Measurements from ENCODE around the gene MYH7.
A peak's percentile ranks its signal among the peaks of the same experiment; 100 is the strongest.
"Not testable (repeated sequence)": the region's sequence is repeated elsewhere in the genome, so short reads cannot be mapped to it uniquely, and the experiment has no call there.

Gene MYH7

DNA sequence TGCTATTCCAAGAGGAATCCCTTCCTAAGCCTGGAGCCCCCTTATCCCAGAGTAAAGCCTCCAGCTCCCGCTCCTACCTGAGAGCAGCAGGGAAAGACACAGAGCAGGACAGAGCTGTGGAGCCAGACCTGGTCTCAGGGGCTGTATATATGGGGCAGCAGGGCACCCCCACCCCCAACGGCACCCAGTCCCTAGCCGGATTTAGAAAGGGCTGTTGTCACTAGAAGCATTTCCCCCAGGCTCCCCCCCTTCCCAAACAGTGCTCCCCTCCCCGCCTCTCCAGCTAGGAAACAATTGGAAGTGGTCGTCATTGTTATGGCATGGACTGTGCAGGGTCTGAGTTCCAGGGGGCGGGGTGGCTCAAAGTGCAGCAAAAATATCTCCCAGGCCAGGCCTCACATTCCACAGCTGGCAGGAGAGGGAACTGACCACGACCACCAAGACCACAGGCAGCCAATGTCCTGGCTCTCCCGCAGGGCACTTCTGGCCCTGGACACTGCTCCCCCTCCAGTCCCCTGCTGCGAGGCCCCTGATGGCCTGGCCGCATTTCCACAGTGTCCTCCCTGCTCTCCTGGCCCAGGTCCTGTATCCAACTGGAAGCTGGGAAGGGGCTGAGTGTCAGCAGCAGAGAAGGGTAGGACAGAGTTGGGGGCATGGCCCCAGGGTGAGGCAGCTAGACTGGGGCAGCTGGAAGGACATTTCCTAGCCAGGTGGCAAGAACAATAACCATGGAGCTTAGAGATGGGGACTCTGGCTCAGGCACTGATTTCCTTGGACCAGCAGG lies at the start of gene MYH7:
Gene MYH7, minus strand, starts transcription at position 118 of the 784 bp plus-strand sequence. CDS start 1,928 bp downstream, outside the sequence.
- DNase-seq: no peak

DNA sequence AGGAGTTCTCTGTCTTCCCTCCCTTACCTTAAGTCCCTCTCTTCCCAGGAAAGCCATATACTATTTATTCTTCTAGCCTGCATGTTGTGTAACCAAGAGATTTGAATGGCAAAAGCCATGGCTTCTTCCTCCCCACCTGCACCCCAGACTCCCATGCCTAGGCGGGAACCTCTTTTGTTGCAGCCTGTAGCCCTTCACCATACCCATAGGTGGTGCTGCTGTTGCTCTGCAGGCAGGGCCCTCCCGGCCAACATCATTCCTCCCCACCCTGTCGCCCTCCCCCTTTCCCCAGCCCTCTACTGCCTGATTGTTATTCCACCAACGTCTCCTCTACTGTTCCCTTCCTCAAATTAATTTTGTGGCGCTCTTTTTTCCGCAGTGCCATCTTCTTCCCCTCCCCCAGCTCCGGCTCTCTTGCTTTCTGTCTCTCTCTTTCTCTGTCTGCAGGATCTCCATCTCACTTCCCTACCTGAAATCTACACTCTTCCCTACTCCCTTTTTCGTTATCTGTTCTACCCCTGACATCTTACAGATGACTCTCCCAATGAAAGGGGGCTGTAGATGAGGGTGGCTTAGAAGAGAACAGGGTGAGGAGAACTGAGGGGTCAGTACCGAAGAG lies 47.9 kb upstream of the MYH7 start:
- peak; percentile 40 for DNase-seq

DNA sequence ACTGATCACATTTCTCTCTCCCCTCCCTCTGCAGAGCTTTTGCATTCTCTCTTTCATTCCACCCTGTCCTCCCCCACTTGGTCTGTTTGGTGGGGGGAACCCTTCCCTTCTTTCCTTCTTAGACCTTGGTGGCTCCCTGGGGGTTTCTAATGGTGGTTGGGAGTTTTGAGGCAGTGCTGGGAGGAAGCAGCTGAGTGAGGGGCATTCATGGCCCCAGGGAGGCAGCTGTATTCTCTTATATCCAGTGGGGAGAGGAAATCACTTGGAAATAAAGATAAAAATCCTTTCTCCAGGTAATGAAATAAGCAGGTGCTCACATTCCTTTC lies 47.3 kb upstream of the MYH7 start:
- no peak for DNase-seq

DNA sequence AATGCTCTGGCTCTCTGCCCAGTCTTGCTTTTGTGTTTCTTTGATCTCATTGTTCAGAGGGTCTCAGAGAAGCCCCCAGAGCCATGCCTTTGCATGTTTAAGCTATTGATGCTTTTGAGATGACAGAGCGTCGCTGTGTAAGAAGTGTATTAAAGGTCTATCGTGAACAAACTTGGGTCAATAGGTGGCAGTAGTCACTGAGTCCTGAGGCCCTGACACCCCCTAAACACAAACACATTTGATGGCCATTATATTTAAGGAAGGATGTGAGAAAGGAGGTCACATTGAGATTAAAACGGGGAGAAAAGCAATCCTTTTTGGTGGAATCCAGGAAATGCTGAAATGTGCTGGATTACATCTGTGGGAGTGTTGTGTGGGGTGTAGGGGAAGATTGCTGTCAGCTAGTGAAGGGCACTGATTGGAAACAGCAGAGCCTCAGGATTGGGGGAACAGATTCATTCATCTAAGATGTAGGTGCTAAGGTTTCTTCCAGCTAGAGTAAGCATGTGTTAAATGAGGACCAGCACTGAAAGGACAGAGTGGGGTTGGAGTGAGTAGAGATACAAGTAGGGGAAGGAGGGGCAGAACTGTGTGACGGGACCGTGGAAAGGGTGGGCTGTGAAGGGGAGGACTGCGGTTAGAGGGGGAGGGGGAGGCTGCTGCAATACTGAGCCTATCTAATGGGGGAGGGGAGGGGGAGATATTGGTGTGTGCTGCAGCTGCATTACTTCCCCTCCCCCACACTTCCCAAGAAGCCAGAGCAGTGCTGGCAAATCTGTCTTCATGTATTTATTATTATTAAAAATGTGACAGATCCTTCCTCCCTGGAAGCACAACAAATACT lies 46.7 kb upstream of the MYH7 start:
- DNase-seq: no peak

DNA sequence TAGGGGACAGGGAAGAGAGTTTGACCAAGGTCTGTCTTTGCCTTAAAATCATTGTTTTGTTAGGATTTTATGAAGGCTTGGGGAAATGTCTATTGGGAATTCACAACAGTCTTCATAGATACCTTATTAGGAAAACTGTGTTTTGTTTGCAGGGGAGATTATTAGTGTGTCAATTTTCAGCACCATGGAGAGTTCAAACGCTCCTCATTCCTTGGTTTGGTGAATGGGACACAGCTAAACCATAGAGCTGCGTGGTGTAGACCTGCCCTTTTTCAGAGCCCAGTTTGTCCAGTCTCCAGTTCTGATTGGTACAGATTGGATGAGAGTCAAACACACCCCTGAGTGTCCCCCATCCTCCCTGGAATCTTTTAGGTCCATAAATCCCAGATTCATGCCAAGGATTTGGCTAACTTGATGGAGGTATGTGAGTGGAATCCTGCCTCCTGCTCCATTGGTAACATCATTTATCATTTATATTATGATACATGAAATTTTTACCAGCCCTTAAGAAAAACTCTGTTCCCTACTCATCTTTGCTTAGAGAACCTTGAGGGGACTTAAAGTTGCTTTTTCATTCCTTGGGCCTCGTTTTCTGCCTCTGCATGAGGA lies 46.0 kb upstream of the MYH7 start:
- no peak for DNase-seq

DNA sequence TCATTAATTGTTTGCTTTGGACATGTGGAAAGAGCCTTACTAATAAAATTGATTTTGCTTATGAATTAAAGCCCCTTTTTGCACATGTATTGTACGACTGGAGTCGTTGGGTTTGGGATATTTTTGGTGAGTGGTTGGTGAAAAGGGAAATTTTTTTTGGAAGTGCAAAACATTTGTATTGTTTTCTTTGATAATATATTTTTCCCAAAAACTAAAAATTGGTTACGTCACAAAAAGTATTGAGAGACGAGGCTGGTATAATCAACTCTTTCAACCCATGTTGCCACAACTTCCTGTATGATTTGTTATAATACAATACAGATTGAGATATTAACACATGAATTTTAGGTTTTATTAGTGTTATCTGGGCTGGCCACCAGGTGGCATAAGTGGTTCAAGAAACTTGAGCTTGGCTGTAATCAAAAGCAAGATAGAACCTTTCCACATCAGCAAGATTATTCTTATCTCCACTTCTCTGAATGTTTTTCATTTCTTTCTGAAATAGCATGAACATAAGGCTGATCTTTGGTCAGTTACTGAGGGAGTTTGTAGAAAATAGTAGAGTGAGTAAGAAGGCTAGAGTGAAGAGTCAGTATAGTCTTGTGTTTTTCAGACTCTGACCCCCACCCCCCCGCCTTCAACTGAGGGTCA lies 42.8 kb upstream of the MYH7 start:
- DNase-seq: peak; percentile 40

DNA sequence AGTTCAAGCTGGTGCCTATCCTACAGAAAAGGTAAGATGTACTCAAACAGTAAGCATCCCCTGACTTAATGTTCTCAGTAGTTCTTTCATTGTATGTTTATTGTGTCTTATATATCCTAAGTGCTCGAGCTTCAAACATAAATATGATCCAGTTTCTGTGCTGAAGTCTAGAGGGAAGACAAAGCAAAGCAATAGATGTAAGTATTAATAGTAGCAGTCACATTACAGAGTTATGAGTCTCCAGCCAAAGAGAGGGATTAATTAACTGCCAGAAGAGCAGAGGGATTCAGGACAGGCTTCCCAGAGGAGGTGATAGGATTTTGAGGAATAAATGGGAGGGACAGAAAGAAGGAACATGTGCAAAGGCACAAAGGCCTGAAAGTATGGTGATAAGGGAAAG lies 35.5 kb upstream of the MYH7 start:
- no peak for DNase-seq

DNA sequence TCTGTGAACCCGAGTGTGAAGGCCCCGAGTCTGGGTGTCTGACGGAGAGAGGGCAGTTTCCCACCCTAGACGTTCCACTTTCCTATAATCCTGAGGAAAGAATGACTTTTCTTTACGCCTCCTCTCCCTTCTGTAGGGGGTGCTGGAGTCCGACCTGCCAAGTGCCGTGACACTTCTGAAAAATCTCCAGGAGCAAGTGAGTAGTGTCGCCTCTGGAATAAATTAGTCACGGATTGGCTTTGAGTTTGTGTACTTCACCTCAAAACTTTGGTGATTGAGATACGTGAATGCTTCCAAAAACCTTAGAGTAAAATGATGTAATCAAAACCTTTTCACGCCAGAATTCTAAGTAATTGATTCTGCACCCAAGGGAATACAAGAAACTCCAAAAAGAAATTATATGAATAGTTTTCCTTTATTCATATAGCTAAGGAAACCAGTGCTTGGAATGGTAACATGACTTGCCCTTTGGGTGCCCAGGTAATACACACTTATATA lies 34.5 kb upstream of the MYH7 start:
- no peak for DNase-seq

DNA sequence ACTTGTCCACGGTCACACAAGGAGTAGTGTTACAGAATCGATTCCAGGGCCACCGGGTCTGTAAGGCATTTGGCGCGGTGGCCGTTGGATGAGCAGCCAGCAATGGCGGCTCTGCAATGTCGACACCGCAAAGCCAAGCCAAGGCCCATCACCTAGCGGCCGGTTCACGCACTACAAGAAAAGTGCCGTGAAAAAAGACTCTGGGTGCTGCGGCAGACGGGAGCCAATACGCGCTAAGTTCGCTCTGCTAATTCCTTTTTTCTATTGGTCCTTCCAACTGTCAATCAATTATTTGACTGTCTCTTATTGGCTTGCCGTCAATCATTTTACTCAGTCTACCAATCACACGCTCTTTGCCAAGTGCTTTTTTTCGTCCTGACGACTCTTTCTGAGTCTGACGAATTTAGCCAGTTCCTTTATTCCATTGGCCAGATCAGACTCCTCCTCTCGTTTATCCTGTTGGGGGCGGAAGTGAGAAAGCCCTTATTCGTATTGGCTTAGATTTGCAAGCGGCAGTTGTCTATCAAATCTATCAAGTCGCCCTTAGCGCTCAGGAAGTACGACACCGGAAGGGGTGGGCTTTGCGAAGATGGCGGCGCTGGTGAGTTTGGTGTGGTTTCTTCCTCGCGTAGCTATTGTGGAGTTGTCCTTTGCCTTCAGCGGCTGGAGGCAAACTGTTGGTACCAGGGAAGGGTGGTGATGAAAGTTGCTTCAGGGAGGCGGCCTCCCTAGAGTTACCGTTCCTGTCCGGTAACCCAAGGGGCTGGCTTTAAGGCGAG lies 33.9 kb upstream of the MYH7 start, which contains the start of gene NGDN:
Gene NGDN, plus strand, starts transcription at position 577 of the 779 bp plus-strand sequence. Its CDS starts 13 bp downstream, at position 590.
- DNase-seq: peak; percentile 99

DNA sequence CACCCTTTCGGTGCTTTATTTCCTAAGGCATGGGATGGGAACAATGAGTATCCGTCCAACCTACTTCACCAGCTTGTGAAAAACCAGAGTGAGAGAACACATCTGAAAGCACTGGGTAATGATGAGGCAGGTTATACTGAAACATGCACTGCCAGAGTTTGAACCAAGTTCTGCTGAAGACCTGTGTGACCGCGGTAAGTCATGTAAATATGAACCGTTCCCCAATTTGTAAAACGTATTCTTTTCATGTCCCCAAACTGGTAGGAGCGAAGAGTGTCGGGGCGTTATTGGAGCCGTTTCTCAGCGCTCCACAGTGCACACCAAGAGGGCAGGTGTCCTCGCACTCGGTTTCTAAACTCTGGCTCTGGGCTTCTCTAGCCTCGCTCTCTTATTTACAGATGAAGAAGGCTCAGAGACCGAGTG lies 33.3 kb upstream of the MYH7 start:
- DNase-seq: no peak

DNA sequence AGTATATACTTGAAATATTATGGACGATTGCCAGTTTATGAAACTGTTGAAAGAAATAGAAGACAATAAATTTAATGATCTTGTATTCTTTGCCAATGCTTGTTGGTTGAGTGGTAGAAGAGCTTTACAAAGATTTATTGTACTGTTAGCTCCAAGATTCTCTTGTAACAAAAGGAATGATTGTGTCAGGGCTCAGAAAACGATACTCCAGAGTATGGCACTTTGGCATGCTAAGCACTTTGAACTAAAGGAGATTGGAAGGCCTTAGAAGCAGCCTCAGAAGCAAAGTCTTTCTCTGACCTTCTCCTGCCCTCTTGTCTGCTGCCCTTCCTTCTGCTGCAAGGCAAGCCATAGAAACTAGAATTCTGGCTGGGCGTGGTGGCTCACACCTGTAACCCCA lies 29.8 kb upstream of the MYH7 start:
- no peak for DNase-seq

DNA sequence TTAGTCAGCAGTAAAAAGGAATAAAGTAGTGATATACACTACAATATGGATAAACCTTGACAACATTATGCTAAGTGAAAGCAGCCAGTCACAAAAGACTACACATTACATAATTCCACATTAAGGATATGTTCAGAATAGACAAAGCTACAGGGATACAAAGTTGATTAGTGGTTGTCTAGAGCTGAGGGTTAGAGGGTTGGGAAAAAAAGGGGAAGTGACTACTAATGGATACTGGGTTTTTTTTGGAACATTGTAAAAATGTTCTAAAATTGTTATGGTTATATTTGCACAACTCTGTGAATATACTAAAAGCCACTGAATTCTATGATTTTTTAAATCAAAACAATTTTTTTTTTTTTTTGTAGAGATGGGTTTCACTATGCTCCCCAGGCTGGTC lies 29.2 kb upstream of the MYH7 start:
- DNase-seq: no peak

DNA sequence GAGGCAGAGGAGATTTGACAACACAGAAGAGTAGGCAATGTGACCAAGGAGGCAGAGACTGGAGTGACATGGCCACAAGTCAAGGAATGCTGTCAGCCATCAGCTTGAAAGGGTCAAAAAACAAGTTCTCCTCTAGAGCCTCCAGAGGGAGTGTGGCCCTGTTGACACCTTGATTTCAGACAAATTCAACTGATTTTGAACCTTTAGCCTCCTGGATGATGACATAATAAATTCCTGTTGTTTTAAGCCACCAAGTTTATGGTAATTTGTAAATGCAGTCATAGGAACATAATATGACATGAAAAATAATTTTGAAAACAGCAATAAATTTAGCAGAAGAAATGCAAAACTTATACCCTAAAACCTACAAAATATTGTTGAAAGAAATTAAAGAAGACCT lies 25.5 kb upstream of the MYH7 start:
- DNase-seq: no peak

DNA sequence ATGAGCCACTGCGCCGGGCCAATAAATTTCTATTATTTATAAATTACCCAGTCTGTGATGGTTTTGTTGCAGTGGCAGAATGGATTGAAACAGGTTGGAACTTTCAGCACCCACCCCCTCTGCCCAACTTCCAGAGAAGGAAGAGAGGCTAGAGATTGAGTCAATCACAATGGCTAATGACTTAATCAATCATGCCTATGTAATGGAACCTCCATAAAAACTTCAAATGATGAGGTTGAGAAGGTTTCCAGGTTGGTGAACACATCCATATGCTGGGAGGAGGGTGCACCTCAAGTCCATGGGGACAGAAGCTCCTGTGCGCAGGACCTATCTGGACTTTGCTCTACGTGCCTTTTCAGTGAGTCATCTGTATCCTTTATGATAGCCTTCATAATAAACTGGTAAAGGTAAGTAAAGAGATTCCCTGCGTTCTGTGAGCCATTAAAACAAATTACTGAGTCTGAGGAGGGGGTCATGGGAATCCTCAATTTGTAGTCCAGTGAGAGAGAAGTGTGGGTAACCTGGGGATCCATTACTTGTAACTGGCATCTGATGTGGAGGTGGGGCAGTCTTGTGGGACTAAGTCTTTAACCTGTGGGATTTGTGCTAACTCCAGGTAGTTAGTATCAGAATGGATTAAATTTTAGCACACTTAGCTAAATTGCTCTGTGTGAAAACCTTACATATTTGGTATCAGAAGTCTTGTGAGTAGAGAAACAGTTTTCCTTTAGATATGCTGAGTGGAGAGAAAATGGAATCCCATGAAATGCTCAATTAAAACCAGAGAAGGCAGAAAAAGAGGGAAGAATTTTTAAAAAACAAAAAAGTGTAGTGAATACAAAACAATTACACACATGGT lies 22.4 kb upstream of the MYH7 start:
- DNase-seq: no peak

DNA sequence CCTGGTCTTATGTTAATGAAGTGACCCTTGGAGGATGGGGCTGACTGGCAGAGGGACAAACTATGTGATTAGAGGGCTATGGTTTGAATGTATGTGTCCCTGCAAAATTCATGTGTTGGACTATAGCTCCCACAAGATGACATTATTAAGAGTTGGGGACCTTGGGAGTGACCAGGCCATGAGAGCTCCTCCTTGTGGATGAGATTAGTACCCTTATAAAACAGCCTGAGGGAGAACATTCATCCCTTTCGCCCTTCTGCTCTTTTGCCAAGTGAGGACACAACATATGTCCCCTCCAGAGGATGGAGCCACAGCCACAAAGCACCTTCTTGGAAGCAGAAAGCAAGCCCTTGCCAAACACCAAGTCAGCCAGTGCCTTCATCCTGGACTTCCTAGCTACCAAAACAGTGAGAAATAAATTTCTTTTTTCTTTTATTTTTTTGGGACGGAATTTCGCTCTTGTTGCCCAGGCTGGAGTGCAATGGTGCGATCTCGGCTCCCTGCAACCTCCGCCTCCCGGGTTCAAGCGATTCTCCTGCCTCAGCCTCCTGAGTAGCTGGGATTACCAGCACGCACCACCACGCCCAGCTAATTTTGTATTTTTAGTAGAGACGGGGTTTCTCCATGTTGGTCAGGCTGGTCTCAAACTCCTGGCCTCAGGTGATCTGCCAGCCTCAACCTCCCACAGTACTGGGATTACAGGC lies 21.6 kb upstream of the MYH7 start:
- not testable (repeated sequence) for DNase-seq

DNA sequence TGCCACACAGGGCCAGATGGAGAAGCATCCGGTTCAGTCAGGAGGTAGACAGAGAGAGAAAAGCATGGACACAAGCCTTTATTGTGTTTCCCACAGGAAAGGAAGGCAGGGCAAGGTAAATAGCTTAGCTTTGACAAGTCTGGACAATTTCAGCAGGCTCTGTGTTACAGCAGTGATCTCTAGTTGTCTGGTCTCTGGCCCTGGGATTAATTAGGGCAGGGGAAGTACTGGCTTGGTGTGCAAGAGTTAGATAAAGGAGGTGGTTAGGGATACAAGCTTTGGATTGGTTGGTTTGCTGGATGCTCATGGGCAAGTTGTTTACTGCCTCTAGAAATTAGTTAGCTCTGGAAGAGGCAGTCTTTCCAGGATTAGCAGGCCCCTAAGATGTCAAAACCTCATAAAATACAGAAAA lies 19.0 kb upstream of the MYH7 start:
- DNase-seq: no peak

DNA sequence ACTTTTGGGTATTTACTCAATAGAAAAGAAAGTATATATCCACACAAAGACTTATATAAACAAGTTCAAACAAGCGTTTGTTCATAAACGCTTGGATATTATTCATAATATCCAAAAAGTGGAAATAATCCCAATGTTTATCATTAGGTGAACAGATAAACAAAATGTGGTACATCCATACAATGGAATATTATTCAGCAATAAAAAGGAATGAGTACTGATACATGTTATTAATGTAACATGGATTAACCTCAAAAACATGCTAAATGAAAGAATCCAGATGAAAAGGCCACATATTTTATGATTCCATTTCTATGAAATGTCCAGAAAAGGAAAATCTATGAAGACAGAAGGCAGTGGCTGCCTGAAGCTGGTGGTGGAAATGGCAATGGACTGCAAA lies 16.8 kb upstream of the MYH7 start:
- DNase-seq: no peak

DNA sequence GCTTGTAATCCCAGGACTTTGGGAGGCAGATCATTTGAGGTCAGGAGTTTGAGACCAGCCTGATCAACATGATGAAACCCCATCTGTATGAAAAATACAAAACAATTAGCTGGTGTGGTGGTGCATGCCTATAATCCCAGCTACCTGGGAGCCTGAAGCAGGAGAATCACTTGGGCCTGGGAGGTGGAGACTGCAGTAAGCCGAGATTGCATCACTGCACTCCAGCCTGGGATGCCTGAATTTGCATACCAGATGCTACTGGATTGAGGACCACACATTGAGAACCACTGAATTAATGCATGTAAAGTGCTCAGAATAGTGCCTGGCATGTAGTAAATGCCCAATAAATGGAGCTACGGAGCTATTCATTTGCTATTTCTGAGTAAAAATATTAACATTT lies 14.9 kb upstream of the MYH7 start:
- DNase-seq: no peak

DNA sequence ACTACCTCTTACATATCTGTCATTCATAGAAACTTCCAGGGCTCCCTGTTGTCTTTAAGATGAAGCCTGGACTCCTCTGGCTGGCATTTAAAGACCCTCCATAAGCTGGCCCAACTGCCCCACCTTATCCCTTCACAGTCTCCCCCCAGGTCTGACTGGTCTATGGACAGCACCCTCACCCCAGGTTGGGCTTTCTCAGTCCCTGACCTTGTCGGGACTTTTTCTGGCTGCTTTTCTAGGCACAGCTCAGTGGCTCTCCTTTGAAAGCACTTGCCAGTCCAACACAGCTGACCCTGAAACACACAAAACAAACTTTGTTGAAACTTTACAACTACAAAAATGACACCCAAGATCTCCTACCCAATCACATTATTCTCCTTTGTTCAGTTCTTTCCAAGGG lies 13.9 kb upstream of the MYH7 start:
- no peak for DNase-seq

Data from NCI-H526 treated with DMSO at 0.1 percent for 48 hours (cell line).